ENCODE measurements around the gene PCDHGA9.
"Not testable (repeated sequence)": the region's sequence is repeated elsewhere in the genome, so short reads cannot be mapped to it uniquely, and the experiment has no call there.

PCDHGA9 gene

GRCh38 chr5:141402553-141403243 is at the start of gene PCDHGA9:
Gene PCDHGA9, plus strand, starts transcription at chr5:141402778. Its CDS starts 175 bp downstream, at chr5:141402953.
- DNase-seq: no peak

DNA sequence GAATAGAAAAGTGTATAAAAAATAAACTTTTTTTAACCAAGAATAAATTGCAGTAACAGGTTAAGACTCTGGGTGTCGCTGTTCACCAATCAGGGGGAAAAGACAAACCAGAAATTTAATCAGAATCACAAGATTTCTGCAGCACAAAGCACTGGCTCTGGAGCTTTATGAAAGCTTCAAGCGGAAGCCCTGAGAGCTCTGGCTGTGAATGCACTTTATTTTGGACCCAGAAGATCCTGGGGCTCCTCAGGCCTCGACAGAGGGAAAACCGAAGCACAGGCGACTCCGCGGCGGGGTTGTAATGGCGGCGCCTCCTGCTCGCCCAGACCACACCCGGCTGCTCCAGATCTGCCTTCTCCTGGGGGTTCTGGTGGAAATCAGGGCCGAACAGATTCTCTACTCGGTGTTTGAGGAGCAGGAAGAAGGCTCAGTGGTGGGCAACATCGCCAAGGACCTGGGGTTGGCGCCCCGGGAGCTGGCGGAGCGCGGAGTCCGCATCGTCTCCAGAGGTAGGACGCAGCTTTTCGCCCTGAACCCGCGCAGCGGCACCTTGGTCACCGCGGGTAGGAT is 47.6 kb upstream of the PCDHGA9 start, which contains the start of gene PCDHGA4:
Gene PCDHGA4 (plus strand): TSS at position 122 of the 570 bp plus-strand sequence. CDS start 87 bp downstream, at position 209.
- no peak for DNase-seq

DNA sequence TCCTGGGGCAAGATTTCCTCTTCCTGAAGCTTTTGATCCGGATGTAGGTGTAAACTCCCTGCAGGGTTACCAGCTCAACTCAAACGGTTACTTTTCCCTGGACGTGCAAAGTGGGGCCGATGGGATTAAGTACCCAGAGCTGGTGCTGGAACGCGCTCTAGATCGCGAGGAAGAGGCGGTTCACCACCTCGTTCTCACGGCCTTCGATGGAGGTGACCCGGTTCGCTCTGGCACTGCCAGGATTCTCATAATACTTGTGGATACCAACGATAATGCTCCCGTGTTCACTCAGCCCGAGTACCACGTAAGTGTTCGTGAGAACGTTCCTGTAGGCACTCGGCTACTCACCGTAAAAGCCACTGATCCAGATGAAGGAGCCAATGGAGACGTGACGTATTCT is 46.9 kb upstream of the PCDHGA9 start:
- no peak for DNase-seq

- DNase-seq: no peak
These were observed 46.4 kb upstream of the PCDHGA9 start for GRCh38 chr5:141356133-141356532.

DNA sequence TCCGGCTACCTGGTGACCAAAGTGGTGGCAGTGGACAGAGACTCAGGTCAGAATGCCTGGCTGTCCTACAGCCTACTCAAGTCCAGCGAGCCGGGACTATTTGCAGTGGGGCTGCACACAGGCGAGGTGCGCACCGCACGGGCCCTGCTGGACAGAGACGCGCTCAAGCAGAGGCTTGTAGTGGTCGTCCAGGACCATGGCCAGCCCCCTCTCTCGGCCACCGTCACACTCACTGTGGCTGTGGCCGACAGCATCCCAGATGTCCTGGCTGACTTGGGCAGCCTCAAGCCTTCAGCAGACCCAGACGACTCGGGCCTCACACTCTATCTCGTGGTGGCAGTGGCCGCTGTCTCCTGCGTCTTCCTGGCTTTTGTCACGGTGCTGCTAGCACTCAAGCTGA is 45.6 kb upstream of the PCDHGA9 start:
- DNase-seq: no peak

- DNase-seq: no peak
These were observed 42.7 kb upstream of the PCDHGA9 start, which contains the start of gene PCDHGB2 for GRCh38 chr5:141359790-141360426. Gene PCDHGB2, plus strand, starts transcription at chr5:141359994. Its CDS starts 142 bp downstream, at chr5:141360136.

GRCh38 chr5:141360685-141361084 is 41.9 kb upstream of the PCDHGA9 start:
- no peak for DNase-seq

DNA sequence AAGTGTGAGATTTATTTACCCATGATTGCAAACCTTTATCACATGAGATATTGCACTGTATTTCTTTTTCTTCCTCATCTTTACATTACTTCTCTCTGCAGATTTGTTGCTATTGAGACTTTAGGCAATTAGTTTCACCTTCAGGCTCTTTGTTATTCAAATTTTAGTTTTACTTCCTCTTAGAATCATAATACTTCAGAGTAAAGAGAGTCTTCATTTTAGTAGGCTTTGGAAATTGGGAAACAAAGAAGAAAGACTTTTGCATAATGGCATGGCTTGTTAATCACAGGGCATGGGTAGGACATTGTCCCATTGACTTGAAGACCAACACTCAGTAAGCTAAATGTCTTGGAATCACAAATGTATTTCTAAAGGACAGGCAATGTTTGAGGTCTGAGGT is 39.9 kb upstream of the PCDHGA9 start:
- no peak for DNase-seq

- no peak for DNase-seq
These were observed 38.5 kb upstream of the PCDHGA9 start, which contains the start of gene PCDHGA5 for GRCh38 chr5:141363952-141364660. Gene PCDHGA5, plus strand, starts transcription at chr5:141364162. Its CDS starts 169 bp downstream, at chr5:141364331.

DNA sequence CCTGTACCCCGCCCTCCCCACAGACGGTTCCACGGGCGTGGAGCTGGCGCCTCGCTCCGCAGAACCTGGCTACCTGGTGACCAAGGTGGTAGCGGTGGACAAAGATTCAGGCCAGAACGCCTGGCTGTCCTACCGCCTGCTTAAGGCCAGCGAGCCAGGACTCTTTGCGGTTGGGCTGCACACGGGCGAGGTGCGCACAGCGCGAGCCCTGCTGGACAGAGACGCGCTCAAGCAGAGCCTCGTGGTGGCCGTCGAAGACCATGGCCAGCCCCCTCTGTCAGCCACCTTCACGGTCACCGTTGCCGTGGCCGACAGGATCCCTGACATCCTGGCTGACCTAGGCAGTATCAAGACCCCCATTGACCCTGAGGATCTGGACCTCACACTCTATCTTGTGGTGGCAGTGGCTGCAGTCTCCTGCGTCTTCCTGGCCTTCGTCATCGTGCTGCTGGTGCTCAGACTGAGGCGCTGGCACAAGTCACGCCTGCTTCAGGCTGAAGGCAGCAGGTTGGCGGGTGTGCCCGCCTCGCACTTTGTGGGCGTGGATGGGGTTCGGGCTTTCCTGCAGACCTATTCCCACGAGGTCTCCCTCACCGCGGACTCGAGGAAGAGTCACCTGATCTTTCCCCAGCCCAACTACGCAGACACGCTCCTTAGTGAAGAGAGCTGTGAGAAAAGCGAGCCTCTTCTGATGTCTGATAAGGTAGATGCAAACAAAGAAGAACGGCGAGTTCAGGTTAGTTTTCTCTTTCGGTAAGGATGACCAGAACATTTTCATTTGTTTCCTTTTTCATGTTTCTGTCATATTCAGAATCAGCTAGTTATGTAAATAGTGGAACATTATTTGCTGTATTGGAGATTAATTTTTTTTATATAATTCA is 36.3 kb upstream of the PCDHGA9 start:
- no peak for DNase-seq

GRCh38 chr5:141369994-141370848 is 32.4 kb upstream of the PCDHGA9 start, which contains the start of gene PCDHGB3:
Gene PCDHGB3, plus strand, starts transcription at chr5:141370242. Its CDS starts 153 bp downstream, at chr5:141370395.
- no peak for DNase-seq

DNA sequence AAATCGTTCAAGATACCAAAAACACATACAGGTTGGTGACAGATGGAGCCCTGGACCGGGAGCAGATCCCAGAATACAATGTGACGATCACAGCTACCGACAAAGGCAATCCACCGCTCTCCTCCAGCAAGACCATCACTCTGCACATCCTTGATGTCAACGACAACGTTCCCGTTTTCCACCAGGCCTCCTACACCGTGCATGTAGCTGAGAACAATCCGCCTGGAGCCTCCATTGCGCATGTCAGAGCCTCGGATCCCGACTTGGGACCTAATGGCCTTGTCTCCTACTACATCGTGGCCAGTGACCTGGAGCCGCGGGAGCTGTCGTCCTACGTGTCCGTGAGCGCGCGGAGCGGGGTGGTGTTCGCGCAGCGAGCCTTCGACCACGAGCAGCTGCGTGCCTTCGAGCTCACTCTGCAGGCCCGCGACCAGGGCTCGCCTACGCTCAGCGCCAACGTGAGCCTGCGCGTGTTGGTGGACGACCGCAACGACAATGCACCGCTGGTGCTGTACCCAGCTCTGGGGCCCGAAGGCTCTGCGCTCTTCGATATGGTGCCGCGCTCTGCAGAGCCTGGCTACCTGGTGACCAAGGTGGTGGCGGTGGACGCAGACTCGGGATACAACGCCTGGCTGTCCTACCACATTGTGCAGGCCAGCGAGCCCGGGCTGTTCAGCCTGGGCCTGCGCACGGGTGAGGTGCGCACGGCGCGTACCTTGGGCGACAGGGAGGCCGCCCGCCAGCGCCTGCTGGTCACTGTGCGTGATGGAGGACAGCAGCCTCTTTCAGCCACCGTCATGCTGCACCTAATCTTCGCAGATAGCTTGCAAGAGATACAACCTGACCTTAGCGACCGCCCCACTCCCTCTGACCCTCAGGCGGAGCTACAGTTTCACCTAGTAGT is 30.8 kb upstream of the PCDHGA9 start:
- no peak for DNase-seq

GRCh38 chr5:141373673-141374317 is 28.8 kb upstream of the PCDHGA9 start, which contains the start of gene PCDHGA6:
Gene PCDHGA6, plus strand, starts transcription at chr5:141373891. Its CDS starts 193 bp downstream, at chr5:141374084.
- no peak for DNase-seq

DNA sequence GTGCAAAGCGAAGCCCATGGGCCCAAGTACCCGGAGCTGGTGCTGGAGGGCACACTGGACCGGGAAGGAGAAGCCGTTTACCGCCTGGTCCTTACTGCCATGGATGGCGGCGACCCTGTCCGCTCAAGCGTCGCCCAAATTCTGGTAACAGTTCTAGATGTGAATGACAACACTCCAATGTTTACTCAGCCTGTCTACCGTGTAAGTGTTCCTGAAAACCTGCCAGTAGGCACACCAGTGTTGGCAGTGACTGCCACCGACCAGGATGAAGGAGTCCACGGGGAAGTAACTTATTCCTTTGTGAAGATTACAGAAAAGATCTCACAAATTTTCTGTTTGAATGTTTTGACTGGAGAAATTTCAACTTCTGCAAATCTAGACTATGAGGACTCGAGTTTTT is 28.0 kb upstream of the PCDHGA9 start:
- no peak for DNase-seq

- DNase-seq: not testable (repeated sequence)
These were observed 27.0 kb upstream of the PCDHGA9 start for GRCh38 chr5:141375444-141376155.

DNA sequence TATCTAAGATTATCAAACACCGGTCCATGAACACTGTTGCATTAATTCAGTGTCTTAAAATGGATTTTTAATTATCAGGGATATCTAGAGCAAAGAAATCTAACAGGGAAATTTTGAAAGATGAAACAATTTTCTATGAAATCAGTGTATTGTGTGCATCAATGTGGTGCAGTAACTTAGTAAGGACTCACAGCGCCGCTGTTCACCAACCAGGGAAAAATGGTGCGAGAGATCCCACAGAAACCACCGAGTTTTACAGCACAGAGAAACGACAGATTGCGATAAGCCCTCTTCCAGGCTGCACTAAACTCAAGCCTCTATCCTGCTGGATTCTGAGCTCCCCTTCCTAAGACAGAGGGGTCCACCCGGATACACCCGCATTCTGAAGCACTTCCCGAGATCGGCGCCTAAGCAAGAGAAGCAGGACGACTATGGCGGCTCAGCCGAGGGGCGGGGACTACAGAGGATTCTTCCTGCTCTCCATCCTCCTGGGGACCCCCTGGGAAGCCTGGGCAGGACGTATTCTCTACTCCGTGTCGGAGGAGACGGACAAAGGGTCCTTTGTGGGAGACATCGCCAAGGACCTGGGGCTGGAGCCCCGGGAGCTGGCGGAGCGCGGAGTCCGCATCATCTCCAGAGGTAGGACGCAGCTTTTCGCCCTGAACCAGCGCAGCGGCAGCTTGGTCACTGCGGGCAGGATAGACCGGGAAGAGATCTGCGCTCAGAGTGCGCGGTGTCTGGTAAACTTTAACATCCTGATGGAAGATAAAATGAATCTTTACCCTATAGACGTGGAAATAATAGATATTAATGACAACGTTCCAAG is 19.9 kb upstream of the PCDHGA9 start, which contains the start of gene PCDHGA7:
Gene PCDHGA7 (plus strand): TSS at position 274 of the 826 bp plus-strand sequence. CDS start 158 bp downstream, at position 432.
- peak; percentile 60 for DNase-seq

DNA sequence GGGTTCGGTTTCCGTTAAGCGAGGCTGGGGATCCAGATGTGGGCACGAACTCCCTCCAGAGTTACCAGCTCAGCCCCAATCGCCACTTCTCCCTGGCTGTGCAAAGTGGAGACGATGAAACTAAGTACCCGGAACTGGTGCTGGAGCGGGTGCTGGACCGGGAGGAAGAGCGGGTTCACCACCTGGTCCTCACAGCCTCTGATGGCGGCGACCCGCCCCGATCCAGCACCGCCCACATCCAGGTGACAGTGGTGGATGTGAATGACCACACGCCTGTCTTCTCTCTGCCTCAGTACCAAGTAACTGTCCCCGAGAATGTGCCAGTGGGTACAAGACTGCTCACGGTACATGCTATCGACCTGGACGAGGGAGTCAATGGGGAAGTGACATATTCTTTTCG is 19.2 kb upstream of the PCDHGA9 start:
- no peak for DNase-seq

Data from NCI-H2227 treated with DMSO at 0.1 percent for 48 hours (cell line).